GM13976 (cell line): ENCODE results near the gene CCT6B.

ENCODE experiments used
- DNase-seq: peaks from one replicate; pipeline ENCODE4 v3.0.0; 2012; ENCODE audit warnings: low spot score
- in situ Hi-C: fragments of 300-500 bp; cut with MboI; formaldehyde crosslinking; loops from one replicate; pipeline ENCODE4 v1.12.0; 2022; ENCODE audit warnings: low sequenced_read_pairs, mixed read lengths, inconsistent platforms; ENCODE audit not compliant: unreplicated experiment
- TF ChIP-seq, protein P1 (sequence below): IDR thresholded peaks from 2 replicates; pipeline ENCODE4 v1.5.1; 2012; ENCODE audit warnings: borderline replicate concordance, mild to moderate bottlenecking; ENCODE audit not compliant: insufficient read depth; ENCODE audit errors: extremely low read depth, missing control alignments, control extremely low read depth

CCT6B gene

DNA sequence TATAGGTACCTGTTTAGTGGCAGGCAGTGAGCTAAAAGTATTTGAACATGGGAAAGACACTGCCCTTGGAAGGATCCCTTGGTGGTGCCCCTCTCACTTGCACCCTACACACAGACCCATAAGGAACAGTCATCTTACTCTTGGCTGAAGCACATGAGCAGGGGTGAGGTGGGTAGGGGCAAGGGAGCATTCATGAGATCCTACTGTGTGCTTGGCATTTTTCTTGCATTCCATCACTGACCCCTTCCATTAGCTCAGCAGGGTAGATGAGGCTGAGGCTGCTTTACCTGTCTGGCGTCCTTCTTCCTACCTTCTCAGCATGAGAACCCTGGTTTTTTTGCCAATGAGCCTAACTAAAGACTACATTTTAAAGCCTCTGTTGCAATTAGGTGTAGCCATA lies 48.3 kb downstream of the CCT6B start:
- TF ChIP-seq, protein P1, sequence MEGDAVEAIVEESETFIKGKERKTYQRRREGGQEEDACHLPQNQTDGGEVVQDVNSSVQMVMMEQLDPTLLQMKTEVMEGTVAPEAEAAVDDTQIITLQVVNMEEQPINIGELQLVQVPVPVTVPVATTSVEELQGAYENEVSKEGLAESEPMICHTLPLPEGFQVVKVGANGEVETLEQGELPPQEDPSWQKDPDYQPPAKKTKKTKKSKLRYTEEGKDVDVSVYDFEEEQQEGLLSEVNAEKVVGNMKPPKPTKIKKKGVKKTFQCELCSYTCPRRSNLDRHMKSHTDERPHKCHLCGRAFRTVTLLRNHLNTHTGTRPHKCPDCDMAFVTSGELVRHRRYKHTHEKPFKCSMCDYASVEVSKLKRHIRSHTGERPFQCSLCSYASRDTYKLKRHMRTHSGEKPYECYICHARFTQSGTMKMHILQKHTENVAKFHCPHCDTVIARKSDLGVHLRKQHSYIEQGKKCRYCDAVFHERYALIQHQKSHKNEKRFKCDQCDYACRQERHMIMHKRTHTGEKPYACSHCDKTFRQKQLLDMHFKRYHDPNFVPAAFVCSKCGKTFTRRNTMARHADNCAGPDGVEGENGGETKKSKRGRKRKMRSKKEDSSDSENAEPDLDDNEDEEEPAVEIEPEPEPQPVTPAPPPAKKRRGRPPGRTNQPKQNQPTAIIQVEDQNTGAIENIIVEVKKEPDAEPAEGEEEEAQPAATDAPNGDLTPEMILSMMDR = no peak
- in situ Hi-C loops = no loop called here
- no peak for DNase-seq

DNA sequence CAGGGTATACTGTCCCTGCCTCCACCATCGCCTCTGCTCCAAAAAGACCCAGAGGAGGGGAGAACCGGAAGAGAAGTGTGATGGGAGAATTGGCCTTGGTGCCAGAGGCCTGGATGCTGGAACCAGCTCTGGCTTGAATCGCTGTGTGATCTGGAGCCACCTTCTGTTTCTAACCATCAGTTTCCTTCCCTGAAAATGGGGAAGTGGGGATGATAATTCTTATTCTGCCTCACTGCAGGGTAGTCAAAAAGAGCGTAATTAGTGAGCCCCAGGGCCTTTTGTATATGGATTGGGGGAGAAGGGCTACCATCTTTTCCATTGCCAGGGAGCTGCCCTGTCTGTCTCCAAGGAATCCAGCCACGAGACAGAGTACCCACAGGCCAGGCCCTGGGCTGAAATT lies 52.2 kb downstream of the CCT6B start:
- TF ChIP-seq, protein P1 = no peak
- in situ Hi-C loops = no loop called here
- no peak for DNase-seq

DNA sequence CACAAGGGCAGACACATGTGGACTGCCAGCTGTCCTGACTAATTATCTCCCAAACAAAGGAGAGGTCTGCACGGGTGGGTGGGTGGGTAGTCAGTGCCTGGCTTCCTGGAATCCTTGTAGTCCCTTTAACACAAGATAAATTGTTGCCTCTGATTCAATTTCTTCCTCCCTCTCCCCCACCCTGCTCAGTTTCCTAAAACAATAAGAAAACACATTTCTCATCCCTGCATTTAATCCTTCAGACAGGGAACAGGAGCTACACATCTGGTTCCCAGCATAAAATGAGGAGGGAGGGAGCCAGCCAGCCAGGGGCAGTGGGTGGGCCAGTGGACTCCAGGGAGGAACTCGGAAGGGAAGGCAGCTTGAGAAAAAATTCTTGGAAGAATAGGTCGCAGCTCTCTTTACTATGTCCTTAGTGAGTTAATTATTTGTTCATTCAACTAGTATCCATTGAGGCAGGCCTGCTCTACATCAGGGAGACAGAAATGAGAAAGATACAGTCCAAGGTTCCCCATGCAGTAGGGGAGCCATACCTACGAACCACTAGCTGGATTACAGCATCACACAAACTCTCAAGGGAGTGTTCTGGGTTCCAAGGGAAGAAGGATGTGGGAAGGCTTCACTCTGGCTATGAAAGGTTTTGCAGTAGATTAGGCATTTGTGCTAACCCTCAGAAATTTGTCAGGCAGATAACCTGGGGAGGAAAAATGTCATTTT lies 58.3 kb downstream of the CCT6B start:
- no peak for DNase-seq
- in situ Hi-C loops = no loop called here

DNA sequence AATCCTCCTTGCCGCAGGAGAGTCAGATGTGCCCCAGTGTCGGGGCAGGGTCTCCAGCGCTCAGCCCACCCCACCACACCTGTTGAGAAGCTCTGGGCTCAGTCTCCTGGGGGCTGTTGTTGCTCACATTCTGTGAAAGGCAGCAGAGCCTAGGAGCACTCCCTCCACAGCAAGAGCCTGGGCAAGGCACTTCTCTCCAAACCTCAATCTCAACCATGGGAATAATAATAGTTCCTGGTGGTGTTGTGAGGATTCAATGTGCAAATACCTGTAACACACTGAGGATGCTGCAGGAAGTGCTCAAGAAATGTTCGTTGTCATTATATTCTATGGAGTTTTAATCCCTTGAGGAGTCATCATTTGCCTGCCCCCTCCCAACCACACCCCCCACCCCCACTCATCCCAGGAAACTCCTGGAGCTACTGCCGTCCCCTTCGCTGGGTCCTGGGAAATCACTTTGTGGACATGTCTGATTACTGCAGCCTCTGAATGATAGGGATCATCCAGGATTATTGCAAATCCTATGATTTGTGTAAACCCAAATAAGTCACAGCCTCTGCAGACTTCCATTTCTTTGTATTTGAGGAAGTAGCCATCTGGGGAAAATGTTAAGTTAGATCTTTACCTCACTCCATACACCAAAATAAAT lies 61.5 kb downstream of the CCT6B start:
- in situ Hi-C loops = no loop called here
- TF ChIP-seq, protein P1 = no peak
- DNase-seq = no peak

More for the DNA sequence above, 58.3 kb downstream of the CCT6B start:
- TF ChIP-seq, protein P1 = no peak

DNA sequence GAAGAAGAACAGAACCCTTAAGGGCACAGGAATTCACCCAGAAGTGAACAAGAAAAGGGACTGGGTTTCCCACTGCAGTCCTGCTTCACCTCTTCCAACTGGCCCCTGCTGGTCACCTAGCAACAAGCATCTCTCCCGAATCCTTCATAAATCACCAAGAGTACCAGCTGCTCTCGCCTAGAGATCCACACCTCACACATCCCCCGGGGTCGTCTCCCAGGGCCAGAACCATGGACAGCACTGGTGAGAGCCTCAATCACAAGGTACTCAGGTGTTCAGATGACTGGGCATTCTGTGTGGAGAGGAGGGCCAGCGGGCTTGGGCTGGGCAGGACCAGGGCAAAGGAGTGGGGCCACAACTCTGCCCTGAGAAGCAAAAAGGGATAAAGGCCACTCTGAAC lies 65.9 kb downstream of the CCT6B start:
- in situ Hi-C loops = no loop called here
- no peak for DNase-seq
- TF ChIP-seq, protein P1 = no peak

DNA sequence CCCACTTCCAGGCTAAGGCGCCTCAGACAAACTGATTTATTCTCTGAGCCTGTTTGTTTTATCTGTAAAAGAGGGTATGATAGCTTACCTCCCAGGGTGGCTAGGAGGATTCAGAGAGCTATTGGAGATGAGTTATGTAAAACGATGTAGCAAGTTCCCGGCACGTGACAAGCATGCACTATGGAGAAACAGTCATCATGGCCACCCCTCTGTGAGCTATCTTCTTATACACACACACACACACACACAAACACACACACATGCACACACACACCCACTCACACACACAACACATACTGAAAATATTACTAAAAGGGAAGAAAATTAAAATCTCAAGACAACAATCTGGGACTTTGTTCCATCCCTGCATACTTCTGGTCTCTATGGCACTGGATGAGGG lies 66.3 kb downstream of the CCT6B start:
- in situ Hi-C loops = no loop called here
- TF ChIP-seq, protein P1 = no peak
- no peak for DNase-seq
